Measurements from ENCODE around the gene ABTB1.

Gene ABTB1

DNA sequence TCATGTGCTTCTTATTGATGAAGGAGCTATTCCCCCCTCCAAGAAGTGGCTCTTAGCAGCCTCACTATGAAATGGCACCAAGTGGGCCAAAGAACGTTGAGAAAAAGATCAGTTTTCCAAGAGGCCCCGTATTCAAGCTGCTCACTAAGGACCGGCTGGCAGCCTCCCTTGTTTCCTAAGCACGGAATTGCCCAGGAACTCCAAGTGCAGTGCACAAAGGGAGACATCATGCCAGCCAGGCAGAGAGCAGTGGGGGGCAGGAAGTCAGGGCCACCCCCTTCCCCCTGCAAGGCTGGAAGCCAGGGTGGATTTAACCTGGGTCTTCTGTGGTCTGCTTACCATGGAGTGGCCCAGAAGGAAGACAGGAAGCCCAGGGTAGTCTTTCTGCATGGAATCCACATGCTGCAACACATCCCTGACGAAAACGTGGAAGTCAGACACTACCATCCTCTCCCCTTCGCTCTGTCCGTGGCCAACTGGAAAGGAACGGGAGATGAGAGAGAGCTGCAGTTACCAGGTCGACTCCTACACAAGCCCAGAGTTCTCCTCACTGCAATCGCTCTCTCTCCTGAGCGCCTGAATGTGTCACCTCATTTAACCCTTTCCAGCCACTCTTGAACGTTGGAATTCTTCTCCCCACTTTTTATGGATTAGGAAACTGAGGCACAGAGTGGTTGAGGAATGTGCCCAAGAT is 49.5 kb downstream of the ABTB1 start:
- no peak for DNase-seq

DNA sequence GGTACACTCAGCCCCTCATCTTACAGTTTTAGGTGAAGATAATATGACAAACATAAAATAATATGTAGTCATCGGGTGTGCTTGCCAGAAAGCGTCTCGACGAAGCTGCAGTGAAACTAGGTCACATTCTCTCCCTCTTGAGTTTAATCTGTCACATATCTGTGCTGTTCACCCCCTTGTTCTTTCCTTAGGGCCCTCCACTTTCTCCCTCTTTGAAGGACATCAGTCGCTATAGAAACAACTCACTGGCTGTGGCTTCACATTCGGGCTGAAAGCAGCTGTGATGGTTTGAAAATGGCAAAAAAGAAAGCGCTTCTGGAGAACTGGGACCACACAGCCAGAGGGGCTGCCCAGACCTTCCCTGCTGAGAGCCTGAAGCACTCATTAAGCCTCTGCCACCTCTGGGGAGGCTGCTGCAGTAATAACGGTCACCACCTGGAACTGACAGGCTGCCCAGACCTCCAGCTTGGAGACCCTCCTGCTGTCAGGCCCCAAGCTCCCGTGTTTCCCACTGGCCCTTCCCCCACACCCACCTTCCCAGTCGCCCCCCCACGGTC is 50.3 kb downstream of the ABTB1 start:
- DNase-seq: no peak

DNA sequence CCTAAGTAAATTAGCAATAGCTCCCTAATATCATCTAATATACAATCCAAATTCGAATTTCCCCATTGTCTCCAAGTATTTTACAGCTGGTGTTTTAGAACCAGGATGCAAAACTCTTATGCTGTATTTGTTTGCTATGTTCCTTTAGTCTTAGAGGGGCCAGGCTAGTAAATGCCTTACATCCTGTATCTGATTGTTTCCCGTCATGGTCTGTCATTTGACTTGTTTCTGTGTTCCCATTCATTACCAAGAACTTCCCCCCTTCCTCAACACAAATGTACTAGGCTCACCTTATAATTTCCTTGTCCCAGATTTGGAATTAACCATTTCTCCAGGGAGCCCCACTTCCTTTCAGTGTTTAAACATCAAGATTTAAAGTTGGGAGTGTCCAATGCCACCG is 54.1 kb downstream of the ABTB1 start:
- DNase-seq: no peak

DNA sequence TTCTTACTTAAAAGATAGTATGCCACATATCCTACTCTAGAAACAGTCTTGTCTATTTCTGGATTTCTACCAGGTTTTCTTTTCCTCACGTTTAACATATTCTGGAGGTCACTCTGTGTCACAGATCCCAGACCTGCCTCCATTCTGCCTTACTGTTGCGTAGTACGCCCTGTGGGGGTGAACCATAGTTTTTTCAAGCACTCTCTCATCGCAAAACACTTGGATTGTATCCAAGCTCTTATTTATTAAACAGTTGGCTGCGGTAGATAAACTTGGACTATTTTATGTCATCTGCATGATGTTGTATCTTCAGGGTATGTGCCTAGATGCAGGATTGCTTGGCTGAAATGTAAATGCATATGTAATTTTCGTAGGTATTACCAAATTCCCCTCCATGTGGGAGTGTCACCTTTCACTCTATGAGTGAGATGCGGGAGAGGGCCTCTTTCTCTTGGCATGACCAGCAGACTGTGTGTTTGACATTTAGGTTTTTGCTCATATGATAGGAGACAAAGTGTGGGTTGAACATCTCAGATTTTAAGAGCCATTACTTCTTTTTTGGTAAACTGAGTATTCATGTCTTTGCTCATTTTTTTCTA is 55.8 kb downstream of the ABTB1 start:
- DNase-seq: no peak

DNA sequence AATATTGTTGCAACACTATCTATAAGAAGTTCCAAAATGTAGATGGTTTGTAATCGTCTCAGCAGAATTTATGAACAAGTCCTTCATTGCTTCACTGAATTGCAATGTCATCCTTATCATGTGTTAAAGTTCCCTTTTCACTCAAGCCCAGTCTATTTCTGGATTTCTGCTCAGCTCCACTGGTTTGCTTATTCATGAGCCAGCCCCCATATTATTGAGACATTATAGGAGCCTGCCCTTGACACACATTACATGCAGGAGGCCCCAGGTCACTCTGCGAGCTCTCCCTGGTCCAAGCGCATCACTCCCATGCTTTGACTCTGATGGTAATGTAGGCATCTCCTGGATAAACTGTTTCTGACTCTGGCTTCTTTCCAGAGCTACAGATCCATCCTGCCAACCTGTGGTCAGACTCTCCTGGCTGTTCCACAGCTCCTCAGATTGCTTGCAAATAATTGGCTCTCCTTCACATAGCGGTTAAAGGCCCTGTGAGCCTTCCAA is 56.9 kb downstream of the ABTB1 start:
- DNase-seq: no peak

DNA sequence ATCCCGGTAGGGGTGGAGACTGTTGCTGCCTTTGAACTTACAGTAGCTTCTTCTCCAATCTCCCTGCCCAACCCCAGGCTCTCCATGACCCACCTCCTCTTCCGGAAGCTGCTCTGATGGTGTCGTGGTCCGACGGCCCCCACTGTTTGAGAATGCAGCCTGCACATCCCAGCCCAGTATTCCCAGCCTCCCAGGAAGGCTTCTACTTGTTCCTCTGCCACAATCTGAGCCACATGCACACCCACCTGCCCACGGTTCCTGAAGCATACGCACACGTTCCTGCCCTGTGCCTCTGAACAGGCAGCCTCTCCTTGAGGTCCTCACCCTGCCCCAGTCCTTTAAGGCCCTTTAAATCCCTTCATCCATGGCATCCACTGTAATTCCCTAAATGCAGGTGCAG is 57.4 kb downstream of the ABTB1 start:
- no peak for DNase-seq

Data from NCI-H510A (cell line).